ENCODE results near the gene UTP18.

DNA sequence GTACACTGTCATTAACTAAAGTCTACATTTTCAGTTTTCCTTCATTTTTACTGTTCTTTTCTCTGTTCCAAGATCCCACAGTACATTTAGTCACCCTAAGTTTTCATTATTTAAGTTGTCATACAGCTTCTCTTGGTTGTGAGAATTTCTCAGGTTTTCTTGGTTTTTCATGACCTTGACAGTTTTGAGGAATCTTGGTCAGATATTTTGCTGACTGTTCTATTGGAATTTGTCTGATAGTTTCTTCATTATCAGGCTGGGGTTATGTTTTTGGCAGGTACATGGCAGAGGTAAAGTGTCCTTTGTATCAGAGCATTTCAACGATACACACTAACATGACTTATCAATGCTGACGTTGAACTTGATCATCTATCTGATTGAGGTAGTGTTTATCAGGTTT lies 20.1 kb upstream of the UTP18 start:
- TF ChIP-seq, protein P1, sequence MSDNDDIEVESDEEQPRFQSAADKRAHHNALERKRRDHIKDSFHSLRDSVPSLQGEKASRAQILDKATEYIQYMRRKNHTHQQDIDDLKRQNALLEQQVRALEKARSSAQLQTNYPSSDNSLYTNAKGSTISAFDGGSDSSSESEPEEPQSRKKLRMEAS (IDR thresholded peaks at IDR 0.05) = no peak
- TF ChIP-seq CHD2 (IDR thresholded peaks at IDR 0.05; ENCODE audit: low read length) = no peak
